Sigmoid colon (tissue), 4 donors: ENCODE data around the gene NCF1.
"Not testable (repeated sequence)": the region's sequence is repeated elsewhere in the genome, so short reads cannot be mapped to it uniquely, and the experiment has no call there.

Source experiments
- EP300 ChIP-seq, 4 donors: sonication (generic); formaldehyde crosslinking; IDR thresholded peaks; one replicate each; pipeline ENCODE4 v1.6.1; 2017; ENCODE audit warnings: antibody characterized with exemption in 4 of 4
- POLR2A ChIP-seq, 2 donors: fragments of 450-650 bp; IDR thresholded peaks; one replicate each; pipeline ENCODE4 v1.6.1; 2016; ENCODE audit warnings: antibody characterized with exemption in 2 of 2, mild to moderate bottlenecking in 2 of 2, moderate library complexity in 2 of 2
- TF ChIP-seq, protein P1 (sequence below), 4 experiments: fragments of 450-650 bp in 3 of 4; fragments of 200-600 bp in 1 of 4; IDR thresholded peaks; one replicate each; pipeline ENCODE4 v1.5.1; 2016 to 2019; ENCODE audit warnings: antibody characterized with exemption in 4 of 4, mild to moderate bottlenecking in 3 of 4, moderate library complexity in 2 of 4

DNA sequence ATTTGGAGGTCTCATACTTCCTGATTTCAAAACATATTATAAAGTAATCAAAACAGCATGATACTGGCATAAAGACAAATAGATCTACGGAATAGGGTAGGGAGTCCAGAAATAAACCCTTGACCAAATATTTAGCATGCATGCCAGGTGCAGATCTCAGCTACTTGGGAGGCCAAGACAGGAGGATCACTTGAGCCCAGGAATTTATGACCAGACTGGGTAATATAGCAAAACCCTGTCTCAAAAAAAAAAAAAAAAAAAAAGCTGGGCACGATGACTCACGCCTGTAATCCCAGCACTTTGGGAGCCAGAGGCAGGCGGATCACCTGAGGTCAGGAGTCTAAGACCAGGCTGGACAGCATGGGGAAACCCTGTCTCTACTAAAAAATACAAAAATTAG lies 56.1 kb downstream of the NCF1 start:
- TF ChIP-seq, protein P1, sequence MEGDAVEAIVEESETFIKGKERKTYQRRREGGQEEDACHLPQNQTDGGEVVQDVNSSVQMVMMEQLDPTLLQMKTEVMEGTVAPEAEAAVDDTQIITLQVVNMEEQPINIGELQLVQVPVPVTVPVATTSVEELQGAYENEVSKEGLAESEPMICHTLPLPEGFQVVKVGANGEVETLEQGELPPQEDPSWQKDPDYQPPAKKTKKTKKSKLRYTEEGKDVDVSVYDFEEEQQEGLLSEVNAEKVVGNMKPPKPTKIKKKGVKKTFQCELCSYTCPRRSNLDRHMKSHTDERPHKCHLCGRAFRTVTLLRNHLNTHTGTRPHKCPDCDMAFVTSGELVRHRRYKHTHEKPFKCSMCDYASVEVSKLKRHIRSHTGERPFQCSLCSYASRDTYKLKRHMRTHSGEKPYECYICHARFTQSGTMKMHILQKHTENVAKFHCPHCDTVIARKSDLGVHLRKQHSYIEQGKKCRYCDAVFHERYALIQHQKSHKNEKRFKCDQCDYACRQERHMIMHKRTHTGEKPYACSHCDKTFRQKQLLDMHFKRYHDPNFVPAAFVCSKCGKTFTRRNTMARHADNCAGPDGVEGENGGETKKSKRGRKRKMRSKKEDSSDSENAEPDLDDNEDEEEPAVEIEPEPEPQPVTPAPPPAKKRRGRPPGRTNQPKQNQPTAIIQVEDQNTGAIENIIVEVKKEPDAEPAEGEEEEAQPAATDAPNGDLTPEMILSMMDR (IDR thresholded peaks at IDR 0.05), result not testable (repeated sequence)
- not testable (repeated sequence) for TF ChIP-seq EP300, POLR2A (IDR thresholded peaks at IDR 0.05)
